Esophagus mucosa (tissue), 1 donor: Measurements from ENCODE around the gene SAPCD2. TPM values are rescaled to one million over a fixed set of nuclear protein-coding genes. Genes with fewer than 3 reads are reported as not detected.
"Not testable (repeated sequence)": the region's sequence is repeated elsewhere in the genome, so short reads cannot be mapped to it uniquely, and the experiment has no call there.

ENCODE experiments used
- ATAC-seq: fragments of 200-7000 bp; cut with Tn5 transposase; one replicate; pipeline ENCODE4 v1.9.1; 2020
- total RNA-seq: library from RNA; stranded (reverse); gene quantifications from one replicate; pipeline ENCODE4 v1.2.4, GENCODE V29; 2023
- donor health status: DM: yes; HTN: yes; CAD: no.

SAPCD2 gene
- total RNA-seq, 1 donor from 2014 or later: 13.8 TPM

GRCh38 chr9:137064027-137064879, 6.1 kb downstream of the SAPCD2 start:
- ATAC-seq: peak; percentile 44

DNA sequence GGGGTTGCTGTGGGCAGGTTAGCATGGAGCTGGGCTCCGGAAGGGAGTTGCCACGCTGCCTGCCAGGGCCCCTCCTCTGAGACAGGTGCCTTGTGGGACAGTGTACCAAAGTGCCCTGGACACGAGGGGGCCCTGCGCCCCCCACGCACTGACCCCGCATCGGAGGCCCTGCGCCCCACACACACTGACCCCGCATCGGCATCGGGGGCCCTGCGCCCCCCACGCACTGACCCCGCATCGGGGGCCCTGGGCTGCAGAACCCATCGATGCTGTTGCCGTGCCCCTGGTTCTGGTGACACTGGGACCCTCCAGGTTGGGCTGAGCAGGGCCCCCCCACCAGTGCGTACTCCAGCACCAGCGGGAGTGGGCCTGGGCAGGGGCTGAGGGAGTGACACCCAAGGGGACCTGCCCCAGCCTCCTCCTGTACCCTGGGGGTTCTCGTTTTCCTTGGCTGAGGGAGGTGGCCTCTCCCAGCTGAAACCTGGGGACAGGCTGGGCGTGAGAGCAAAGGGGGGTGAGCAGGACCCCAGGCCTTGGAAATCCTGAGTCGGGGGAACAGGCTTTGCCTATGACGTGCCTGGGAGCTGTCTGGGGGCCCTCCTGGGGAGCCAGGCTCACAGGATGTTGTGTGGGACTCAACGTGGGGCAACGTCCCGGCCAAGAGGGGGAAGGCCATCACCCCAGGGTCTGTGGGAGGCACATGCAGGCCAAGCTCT, 6.9 kb downstream of the SAPCD2 start:
- ATAC-seq: no peak

- ATAC-seq: not testable (repeated sequence)
Observed at GRCh38 chr9:137062798-137063197, 7.6 kb downstream of the SAPCD2 start.

GRCh38 chr9:137062384-137062783, 8.0 kb downstream of the SAPCD2 start:
- ATAC-seq: peak; percentile 42

DNA sequence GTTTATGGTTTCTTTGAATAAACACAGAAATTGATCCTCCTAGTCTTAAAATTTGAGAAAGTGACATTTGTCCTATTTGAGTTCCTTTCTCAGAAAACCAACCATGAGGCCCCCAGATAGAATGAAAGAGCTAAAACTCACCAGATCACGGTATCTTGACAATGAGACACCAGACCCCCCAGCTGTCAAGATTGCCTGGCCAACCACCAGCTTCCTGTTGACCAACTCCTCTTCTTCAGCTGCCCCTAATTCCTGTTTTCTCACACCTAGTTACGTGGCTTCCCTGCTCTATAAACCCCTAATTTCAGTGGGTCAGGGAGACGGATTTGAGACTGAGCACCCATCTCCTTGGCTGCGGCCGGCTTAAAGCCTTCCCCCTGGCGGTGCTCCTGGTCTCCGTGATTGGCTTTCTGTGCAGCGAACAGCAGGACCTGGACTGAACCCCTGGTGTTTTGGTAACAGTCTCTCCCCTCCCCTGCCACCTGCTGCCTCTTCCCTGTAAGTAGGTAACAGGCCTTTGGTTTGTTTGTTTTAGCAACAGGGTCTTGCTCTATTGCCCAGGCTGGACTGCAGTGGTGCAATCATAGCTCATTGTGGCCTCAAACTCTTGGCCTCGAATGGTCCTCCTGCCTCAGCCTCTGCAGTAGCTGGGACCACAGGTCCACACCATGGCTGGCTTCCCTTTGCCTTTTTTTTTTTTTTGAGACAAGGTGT, 11.7 kb downstream of the SAPCD2 start:
- ATAC-seq: no peak

DNA sequence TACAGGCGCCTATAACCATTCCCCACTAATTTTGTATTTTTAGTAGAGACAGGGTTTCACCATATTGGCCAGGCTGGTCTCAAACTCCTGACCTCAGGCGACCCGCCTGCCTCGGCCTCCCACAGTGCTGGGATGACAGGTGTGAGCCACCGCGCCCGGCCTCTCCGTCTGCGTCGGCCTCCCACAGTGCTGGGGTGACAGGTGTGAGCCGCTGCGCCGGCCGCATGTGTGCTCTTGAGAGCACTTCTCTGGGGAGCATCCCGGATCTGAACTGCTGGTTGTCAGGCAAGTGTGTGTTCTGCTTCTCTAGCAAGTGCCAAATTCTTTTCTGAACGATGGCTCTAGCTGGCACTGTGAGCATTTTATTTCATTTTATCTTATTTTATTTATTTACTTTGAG, 12.8 kb downstream of the SAPCD2 start:
- ATAC-seq: no peak

DNA sequence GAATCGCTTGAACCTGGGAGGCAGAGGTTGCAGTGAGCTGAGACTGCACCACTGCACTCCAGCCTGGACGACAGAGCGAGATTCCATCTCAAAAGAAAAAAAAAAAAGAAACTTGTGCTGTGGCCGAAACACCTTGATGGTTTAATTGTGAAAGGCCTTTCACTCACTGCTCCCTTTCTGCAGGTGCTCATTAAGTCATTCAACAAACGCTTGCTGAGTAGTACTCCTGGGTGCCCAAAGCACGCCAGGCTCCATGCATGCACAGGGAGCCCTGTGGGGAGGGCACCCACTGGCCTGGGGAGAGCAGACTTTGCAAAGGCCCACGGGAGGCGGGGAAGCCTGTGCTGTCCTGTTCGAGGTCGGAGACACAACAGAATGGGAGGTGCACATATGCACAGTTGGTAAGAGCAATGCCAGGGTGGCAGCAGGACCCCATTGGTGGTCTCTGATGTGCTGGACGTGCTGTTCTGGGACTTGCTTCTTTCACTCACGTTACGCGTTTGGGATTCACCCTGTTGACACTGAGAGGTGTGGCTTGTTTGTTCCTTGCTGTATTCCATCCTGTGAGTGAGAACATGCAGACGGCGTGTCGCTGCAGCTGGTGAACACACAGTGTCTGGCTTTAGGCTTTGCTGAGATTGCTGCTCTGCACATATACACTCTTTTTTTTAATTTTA, 13.5 kb downstream of the SAPCD2 start:
- no peak for ATAC-seq

DNA sequence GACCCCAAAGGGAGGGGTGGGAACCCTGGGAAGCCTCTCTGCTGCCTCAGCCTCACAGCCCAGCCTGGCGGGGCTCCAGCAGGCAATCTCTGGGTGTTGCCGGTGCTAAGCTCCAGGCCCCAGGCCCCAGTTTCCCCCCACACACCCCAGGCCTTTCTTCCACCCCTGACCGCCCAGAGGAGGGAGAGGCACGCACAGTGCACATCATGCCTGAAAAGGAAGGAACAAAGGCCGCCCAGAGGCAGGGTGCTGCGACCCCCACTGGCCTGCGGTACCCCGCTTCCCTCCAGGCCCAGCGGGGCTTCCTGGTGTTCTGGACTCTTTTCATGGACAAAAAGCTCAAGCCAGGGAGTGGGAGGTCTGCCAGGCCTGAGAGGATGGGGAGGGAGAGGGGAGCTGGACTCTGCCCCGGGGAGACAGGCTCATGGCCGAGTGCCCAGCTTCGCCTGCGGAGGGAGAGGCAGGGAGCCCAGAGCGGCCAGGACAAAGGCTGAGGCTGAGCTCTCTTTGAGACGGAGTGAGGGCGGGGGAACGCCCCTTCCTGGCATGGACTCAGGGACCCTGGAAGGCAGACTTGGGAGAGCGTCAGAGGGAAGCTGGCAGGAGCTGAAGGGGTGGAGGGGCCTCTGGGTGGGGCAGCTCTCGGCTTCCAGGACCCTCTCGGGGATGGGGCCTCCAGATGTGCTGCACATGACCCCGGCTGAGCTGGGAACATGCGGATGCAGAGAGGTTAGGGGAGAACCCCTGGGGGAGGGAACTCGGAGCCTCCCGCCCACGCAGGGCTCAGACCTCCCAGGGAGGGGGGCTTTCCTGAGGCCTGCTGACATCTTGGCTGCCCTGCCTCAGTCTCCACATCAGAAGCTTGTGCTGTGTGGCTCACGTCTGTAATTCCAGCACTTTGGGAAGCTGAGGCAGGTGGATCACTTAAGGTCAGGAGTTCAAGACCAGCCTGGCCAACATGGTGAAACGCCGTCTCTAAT, 14.7 kb downstream of the SAPCD2 start:
- ATAC-seq: no peak

DNA sequence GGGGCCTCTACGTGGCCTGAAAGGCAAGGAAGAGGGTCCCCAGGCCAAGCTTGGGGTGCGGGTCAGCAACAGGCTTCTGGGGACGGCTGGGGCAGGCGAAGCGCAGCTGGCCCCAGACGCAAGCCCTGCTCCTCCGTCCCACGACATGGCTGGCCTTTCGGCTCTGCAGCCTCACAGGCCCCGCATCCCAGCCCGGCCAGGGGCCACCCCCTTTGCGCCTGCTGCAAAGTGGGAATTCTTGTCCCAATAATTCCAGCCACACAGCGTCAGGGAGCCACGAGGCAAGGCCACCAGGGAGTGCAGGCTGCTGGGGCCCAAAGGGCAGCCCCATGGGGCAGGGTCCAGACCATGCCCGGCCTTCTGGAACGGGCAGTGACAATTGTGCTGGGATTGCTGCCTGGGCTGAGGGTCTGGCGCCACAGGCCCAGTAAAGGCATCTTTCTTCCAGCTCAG, 15.4 kb downstream of the SAPCD2 start:
- ATAC-seq: no peak

DNA sequence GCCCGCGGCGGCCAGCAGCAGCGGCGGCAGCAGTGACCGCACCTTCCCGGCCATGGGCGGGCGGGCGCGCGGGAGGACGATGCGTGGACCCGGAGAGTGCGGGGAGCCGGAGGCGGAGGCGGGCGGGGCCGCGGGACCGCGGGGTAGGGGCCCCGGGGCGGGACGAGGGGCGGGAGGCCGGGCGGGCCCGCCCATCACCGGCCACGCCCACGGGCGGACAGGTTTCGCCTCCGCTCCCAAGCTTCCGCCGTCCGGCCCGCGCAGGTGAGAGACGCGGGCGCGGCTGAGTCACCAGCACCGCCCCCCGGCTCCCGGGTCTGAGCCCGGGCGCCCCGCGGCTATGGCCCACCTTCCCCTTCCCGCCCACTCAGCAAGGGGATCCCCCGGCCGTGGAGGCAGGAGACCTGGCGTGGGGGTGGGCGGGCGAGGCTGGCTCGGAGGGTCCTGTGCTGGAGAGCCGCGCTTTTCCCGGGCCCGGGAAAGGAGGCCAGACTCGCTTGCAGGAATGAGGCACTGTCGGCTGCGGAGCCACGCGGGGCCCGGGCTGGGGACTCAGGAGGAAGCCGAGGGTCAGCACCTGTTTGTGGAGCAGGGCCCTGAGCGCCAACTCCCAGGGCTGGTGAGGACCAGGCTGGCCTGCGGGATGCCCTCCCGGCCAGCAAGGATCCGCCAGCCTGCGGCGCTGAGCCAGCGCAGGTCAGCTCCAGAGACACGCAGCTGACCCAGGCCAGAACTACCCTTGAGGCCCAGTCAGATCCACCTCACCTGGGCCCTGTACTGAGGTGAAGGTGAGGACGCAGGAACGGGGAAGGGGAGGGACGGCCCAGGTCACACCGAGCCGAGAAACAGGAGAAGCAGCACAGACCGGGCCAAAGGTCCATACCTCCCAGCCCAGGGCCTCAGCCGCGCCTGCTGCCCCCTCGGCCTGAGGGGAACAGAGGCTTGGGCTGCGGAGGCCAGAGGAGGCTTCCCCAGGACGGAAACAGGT, 16.1 kb downstream of the SAPCD2 start, which contains the start of gene ENTPD2:
Gene ENTPD2, minus strand, starts transcription at position 118 of the 988 bp plus-strand sequence. Its CDS starts 64 bp downstream, at position 54.
- peak; percentile 78 for ATAC-seq

DNA sequence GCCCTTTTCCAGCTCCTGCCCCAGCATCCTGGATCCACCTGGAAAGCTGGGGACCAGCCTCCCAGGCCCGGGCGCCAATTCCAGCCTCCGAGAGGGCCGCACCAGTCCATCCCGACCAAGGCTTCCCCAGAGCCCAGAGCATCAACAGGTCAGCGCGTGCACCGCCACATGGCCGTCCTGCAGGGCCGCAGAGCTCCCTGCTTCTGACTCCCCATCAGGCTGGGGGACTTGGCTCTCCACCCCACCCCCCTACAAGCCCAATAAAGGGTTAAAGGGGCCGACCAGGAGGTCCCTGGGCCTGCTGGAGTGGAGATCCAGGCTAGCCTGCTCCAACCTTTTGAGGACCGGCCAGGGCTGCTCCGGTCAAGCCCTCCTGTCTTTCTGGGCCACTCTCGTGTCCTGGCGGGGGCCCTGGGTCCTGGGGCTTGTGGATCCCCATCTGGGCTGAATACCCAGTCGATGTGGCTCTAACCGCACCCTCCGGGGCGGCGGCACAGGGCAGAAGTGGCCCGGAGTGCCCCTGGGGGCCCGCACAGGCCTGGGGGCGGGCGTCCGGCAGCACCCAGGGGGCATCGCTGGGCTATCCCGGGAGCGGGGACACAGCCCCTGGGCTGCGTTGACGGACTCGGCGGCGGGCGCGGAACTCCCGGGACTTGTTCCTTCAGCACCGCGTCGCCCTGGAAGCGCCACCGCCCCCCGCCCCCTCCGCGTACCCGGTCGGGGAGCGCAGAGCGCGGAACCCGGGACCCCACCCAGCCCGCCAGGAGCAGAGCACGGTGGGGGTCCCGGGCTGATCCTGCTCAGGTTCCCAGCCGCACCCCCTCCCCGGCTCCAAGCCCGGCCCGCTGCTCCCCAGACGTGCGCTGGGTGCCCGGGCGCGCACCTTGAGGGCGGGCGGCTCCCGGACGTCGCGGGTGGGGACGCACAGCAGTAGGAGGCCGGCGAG, 17.1 kb downstream of the SAPCD2 start:
- ATAC-seq: peak; percentile 48

- no peak for ATAC-seq
Observed at GRCh38 chr9:137052293-137052692, 18.1 kb downstream of the SAPCD2 start.

DNA sequence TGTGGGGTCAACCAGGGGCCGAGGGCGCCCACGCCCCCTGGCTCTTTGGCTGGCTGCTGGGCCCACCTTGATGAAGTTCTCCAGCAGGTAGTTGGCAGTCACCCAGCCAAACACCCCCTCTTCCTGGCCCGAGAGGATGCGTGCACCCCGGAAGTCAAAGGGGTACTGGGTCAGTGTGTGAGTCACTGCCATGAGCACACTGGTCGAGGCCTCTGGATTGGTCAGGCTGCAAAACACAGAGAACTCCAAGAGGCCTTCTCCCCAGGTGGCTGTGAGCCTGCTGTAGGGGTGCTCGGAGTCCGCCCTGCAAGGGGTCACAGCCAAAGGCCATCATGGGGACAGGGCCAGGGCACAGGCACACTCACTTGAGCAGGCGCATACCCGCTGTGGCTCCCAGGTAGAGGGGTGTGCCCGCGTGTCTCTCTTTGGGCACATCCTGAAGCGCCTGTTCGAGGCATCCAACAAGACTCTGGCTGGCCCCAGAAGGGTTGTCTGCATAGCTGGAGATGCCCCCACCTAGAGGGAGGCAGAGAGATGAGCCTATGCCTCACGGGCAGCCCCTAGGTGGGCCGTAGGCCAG, 19.1 kb downstream of the SAPCD2 start:
- no peak for ATAC-seq

GRCh38 chr9:137050570-137050969, 19.8 kb downstream of the SAPCD2 start:
- ATAC-seq: no peak

DNA sequence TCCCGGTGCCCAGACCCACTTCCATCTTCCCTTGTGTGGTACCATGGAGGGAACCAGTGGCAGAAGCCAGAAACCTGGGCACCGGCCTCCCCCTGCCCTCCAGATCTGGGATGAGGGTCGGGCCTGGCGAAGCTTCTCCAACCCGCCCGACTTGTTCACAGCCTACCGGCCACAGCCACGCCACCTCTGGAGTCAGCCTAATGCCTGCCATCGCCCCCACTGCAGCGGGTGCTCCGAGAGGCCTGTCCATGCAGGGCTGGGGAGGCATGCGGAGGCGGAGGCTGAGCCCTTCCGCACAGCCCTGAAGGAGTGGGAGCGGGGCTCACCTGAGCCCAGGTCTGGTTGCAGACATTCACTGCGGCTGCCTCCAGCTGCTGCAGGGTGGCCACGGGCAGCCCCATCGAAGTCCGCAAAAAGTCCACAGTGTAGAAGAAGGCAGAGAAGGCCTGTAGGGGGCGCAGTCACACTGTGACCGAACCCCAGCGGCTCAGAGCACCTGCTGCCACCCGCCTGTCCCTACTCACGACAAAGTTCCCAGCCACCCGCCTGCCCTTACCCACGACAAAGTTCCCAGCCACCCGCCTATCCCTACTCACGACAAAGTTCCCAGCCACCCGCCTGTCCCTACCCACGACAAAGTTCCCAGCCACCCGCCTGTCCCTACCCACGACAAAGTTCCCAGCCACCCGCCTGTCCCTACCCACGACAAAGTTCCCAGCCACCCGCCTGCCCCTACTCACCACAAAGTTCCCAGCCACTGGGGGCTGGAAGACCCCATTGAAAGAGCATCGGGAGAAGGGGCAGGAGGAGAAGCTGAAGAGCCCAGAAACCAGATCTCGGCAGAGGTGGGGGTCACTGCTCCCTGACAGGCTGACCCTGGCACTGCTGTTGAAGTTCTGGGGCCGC, 20.6 kb downstream of the SAPCD2 start:
- ATAC-seq: no peak

- ATAC-seq: no peak
Observed at GRCh38 chr9:137048655-137049543, 21.5 kb downstream of the SAPCD2 start.
